ENCODE results near the gene TUBB2B. TPM values are rescaled to one million over a fixed set of nuclear protein-coding genes. Genes with fewer than 3 reads are reported as not detected.

The TUBB2B gene
- total RNA-seq (2014; rRNA removed; shearing (Covaris generic)), result 1,817 and 1,848 TPM in 2 replicates

- Histone ChIP-seq H3K4me3 (ENCODE audit: insufficient read depth, low read depth, low read length) (peak within 1 kb of the TSS; percentile 100), H3K27me3 (ENCODE audit: control insufficient read depth, insufficient read depth, low read length) (peaks cover 22% of the 10 kb centered on the region), H3K36me3 (replicated peaks; ENCODE audit: control insufficient read depth, insufficient read depth, low read length) (peaks cover 8% of the 10 kb centered on the region)
- DNase-seq, result peak; percentile 98
Observed at GRCh38 chr6:3227363-3228045, at the start of gene TUBB2B. Gene TUBB2B (minus strand): TSS chr6:3227653. CDS start chr6:3227543, 110 bp downstream.

- Histone ChIP-seq H3K36me3 (replicated peaks; ENCODE audit: control insufficient read depth, insufficient read depth, low read length) (peaks cover 5% of the 10 kb centered on the region; the same call in 1 of the 2 replicates), H3K27me3 (ENCODE audit: control insufficient read depth, insufficient read depth, low read length) (no peaks in the 10 kb centered on the region), H3K4me3 (ENCODE audit: insufficient read depth, low read depth, low read length) (no peak overlapping the region)
- DNase-seq, result no peak
Observed at GRCh38 chr6:3277251-3277650, 49.8 kb upstream of the TUBB2B start.

- Histone ChIP-seq H3K27me3 (ENCODE audit: control insufficient read depth, insufficient read depth, low read length) (no peaks in the 10 kb centered on the region), H3K4me3 (ENCODE audit: insufficient read depth, low read depth, low read length) (no peak overlapping the region), H3K36me3 (replicated peaks; ENCODE audit: control insufficient read depth, insufficient read depth, low read length) (peaks cover 9% of the 10 kb centered on the region)
- DNase-seq, result no peak
Observed at GRCh38 chr6:3276174-3277167, 49.0 kb upstream of the TUBB2B start.

- Histone ChIP-seq H3K4me3 (ENCODE audit: insufficient read depth, low read depth, low read length) (no peak overlapping the region), H3K27me3 (ENCODE audit: control insufficient read depth, insufficient read depth, low read length) (no peaks in the 10 kb centered on the region), H3K36me3 (replicated peaks; ENCODE audit: control insufficient read depth, insufficient read depth, low read length) (peaks cover 18% of the 10 kb centered on the region)
- no peak for DNase-seq
Observed at GRCh38 chr6:3273707-3274521, 46.5 kb upstream of the TUBB2B start.

- no peaks in the 10 kb centered on the region for H3K27me3 ChIP-seq (ENCODE audit: control insufficient read depth, insufficient read depth, low read length)
- peaks cover 20% of the 10 kb centered on the region for H3K36me3 ChIP-seq (replicated peaks; ENCODE audit: control insufficient read depth, insufficient read depth, low read length)
- no peak overlapping the region for H3K4me3 ChIP-seq (ENCODE audit: insufficient read depth, low read depth, low read length)
- DNase-seq, result peak; percentile 66
Observed at GRCh38 chr6:3272911-3273547, 45.6 kb upstream of the TUBB2B start.

DNA sequence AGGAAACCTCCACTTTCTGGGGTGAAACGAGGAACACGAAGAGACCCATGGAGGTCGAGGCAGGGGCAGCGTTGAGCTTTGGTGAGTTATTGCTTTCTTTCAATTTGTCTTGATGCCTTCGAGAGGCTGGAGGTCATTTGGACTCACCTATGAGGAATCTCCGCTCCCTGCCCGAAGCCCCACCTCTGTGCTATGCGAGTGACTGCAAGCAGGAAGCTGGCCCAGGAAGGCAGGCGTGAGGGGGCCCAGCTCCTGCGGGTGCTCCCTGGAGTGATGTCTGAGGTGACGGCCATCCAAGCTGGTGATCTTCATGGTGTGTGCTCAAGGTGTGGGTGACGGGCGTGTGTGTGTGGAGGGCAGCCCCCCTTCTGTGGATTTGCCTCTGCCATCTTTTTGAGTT is 44.3 kb upstream of the TUBB2B start:
- H3K36me3 ChIP-seq (replicated peaks; ENCODE audit: control insufficient read depth, insufficient read depth, low read length), result peaks cover 20% of the 10 kb centered on the region
- H3K27me3 ChIP-seq (ENCODE audit: control insufficient read depth, insufficient read depth, low read length), result no peaks in the 10 kb centered on the region
- no peak overlapping the region for H3K4me3 ChIP-seq (ENCODE audit: insufficient read depth, low read depth, low read length)
- no peak for DNase-seq

- DNase-seq, result no peak
- H3K36me3 ChIP-seq (replicated peaks; ENCODE audit: control insufficient read depth, insufficient read depth, low read length), result peaks cover 18% of the 10 kb centered on the region
- H3K4me3 ChIP-seq (ENCODE audit: insufficient read depth, low read depth, low read length), result no peak overlapping the region
- no peaks in the 10 kb centered on the region for H3K27me3 ChIP-seq (ENCODE audit: control insufficient read depth, insufficient read depth, low read length)
Observed at GRCh38 chr6:3270258-3270657, 42.8 kb upstream of the TUBB2B start.

DNA sequence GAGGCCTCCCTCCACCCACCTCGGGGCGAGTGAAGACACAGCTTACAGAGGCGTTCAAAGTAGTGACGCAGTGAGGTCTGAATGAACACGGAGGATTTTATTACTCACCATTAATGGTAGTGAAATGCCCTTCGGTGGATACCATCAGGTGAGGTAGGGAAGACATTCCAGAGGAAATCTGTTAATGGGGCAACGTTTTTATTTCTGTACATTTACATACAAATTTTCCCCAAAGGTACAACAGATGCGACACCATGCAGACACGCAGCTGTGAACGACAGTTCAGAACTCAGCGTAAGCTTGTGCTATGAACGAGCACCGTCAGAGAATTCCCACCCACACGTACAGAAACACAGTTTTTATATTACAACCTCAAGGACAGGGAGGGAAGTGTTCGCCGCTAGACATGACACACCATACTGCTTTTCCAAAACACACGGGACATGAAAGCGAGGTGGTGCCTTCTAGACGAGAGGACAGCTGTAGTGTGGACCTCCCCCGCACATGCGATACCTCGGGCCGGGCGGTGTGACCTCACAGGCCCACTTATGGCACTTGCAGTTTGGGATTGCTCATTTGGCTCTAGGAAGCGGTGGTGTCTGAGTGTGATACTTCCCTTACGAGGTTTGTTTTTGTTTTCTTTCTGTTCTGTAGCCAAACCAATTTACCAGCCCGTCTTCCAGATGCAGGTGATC is 42.0 kb upstream of the TUBB2B start:
- H3K36me3 ChIP-seq (replicated peaks; ENCODE audit: control insufficient read depth, insufficient read depth, low read length), result peaks cover 18% of the 10 kb centered on the region
- no peak for DNase-seq
- no peak overlapping the region for H3K4me3 ChIP-seq (ENCODE audit: insufficient read depth, low read depth, low read length)
- H3K27me3 ChIP-seq (ENCODE audit: control insufficient read depth, insufficient read depth, low read length), result no peaks in the 10 kb centered on the region

DNA sequence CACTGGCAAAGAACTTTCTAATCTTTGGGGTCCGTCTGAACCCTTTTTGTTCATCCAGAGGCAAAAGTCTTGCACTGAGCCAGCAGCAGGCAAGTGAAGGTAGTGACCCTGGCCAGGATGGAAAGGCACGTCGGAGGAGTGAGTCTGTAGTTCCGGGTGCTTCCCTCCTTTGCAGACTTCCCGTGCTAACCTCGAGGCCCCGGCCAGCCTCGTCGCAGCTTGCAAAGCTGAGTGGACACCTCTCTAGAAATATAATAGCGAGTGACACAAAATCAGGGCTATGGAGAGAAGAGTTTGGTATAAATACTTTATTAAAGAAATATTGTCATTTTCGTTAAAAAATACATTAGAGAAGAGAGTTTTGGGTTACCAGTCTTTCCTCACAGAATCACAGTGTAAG is 41.2 kb upstream of the TUBB2B start:
- no peak overlapping the region for H3K4me3 ChIP-seq (ENCODE audit: insufficient read depth, low read depth, low read length)
- DNase-seq, result no peak

DNA sequence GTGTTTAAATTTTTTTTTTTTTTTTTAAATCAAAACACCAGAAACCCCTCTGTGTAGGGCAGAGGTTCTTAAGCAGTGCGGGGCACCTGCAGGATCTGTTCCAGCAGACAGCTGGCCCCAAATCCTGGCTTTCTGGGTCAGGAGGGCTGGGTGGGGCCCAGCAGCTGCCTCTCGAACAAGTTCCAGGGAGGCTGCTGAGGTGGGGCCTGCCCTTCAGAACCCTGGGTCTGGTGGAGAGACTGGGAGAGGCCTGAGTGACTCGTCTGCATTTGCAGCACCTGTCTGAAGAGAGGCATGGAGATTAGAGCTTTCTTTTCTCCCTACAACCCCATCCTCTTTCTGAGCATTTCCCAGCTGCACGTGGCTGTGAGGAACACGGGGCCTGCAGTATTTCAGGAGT is 39.7 kb upstream of the TUBB2B start:
- peak; percentile 36 for DNase-seq
- no peak overlapping the region for H3K4me3 ChIP-seq (ENCODE audit: insufficient read depth, low read depth, low read length)
- H3K27me3 ChIP-seq (ENCODE audit: control insufficient read depth, insufficient read depth, low read length), result no peaks in the 10 kb centered on the region
- H3K36me3 ChIP-seq (replicated peaks; ENCODE audit: control insufficient read depth, insufficient read depth, low read length), result peaks cover 25% of the 10 kb centered on the region

More for the DNA sequence above, 41.2 kb upstream of the TUBB2B start:
- Histone ChIP-seq H3K36me3 (replicated peaks; ENCODE audit: control insufficient read depth, insufficient read depth, low read length) (peaks cover 26% of the 10 kb centered on the region), H3K27me3 (ENCODE audit: control insufficient read depth, insufficient read depth, low read length) (no peaks in the 10 kb centered on the region)

DNA sequence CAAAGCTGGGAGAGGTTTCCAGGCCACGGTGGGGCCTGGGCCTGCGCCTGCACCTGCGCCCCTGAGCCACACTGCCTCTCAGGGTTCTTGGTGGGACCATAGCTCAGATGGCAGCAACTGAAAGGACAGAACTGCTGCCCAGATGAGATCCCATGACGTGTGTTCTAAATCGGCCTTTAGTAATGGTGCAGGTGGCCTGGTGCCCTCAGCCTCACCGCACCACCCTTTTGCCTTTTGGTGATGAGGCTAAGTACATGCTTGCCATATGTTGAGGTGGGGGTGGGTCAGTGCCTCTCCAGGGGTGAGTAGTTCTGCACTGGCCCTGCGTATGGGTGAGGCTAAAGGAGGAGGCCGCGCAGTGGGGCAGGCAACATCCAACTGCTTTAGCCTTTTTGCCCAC is 38.7 kb upstream of the TUBB2B start:
- Histone ChIP-seq H3K27me3 (ENCODE audit: control insufficient read depth, insufficient read depth, low read length) (no peaks in the 10 kb centered on the region), H3K4me3 (ENCODE audit: insufficient read depth, low read depth, low read length) (no peak overlapping the region), H3K36me3 (replicated peaks; ENCODE audit: control insufficient read depth, insufficient read depth, low read length) (peaks cover 19% of the 10 kb centered on the region)
- peak; percentile 21 for DNase-seq

- DNase-seq, result peak; percentile 30
- H3K36me3 ChIP-seq (replicated peaks; ENCODE audit: control insufficient read depth, insufficient read depth, low read length), result peaks cover 16% of the 10 kb centered on the region
- H3K27me3 ChIP-seq (ENCODE audit: control insufficient read depth, insufficient read depth, low read length), result no peaks in the 10 kb centered on the region
Observed at GRCh38 chr6:3265671-3266070, 38.2 kb upstream of the TUBB2B start.

GRCh38 chr6:3264356-3264755 is 36.9 kb upstream of the TUBB2B start:
- H3K36me3 ChIP-seq (replicated peaks; ENCODE audit: control insufficient read depth, insufficient read depth, low read length), result peaks cover 14% of the 10 kb centered on the region
- no peak for DNase-seq
- no peak overlapping the region for H3K4me3 ChIP-seq (ENCODE audit: insufficient read depth, low read depth, low read length)
- no peaks in the 10 kb centered on the region for H3K27me3 ChIP-seq (ENCODE audit: control insufficient read depth, insufficient read depth, low read length)

More at GRCh38 chr6:3265671-3266070, 38.2 kb upstream of the TUBB2B start:
- no peak overlapping the region for H3K4me3 ChIP-seq (ENCODE audit: insufficient read depth, low read depth, low read length)

All from H7 (cell line).